CD4-positive, CD25-positive, alpha-beta regulatory T cell (primary cell): Measurements from ENCODE around the gene CIAO3. TPM values are rescaled to one million over a fixed set of nuclear protein-coding genes. Genes with fewer than 3 reads are reported as not detected.

Experiments used
- ATAC-seq, 2 donors: fragments of 150-1000 bp; cut with Tn5 transposase; one replicate each; pipeline ENCODE4 v1.10.0; 2021; ENCODE audit warnings: low read depth in 2 of 2, moderate number of reproducible peaks in 2 of 2, moderate library complexity in 1 of 2
- DNase-seq, 3 donors: peaks; one replicate each; pipeline versions ENCODE4 v3.0.0 to v3.0.0-alpha.2; 2012 to 2022; ENCODE audit warnings: mixed read lengths in 1 of 3
- H3K27ac ChIP-seq: one replicate; pipeline ENCODE4 v1.7.0; 2013; ENCODE audit warnings: mild to moderate bottlenecking, low read length; ENCODE audit not compliant: insufficient read depth, poor library complexity, severe bottlenecking
- H3K27me3 ChIP-seq: one replicate; pipeline ENCODE4 v1.7.0; 2013; ENCODE audit warnings: low read length; ENCODE audit not compliant: control insufficient read depth, insufficient read depth
- H3K36me3 ChIP-seq: one replicate; pipeline ENCODE4 v1.7.0; 2013; ENCODE audit warnings: mild to moderate bottlenecking, low read length, moderate library complexity; ENCODE audit not compliant: control insufficient read depth, insufficient read depth
- H3K4me1 ChIP-seq: 2 replicates; pipeline ENCODE4 v1.7.0; 2013; ENCODE audit warnings: mild to moderate bottlenecking, low read length; ENCODE audit not compliant: insufficient read depth, control insufficient read depth, poor library complexity, severe bottlenecking
- H3K4me3 ChIP-seq: one replicate; pipeline ENCODE4 v1.7.0; 2013; ENCODE audit warnings: low read depth, mild to moderate bottlenecking, low read length, moderate library complexity
- H3K9me3 ChIP-seq, 2 experiments: 1 replicate in 1 of 2; 2 replicates in 1 of 2; pipeline ENCODE4 v1.7.0; 2013; ENCODE audit warnings: low read length in 2 of 2, mild to moderate bottlenecking in 1 of 2, moderate library complexity in 1 of 2; ENCODE audit not compliant: control insufficient read depth in 2 of 2
- H3K27ac Mint-ChIP-seq, 3 donors: one replicate each; pipeline ENCODE4 v1.8.0; 2020 to 2022; ENCODE audit warnings: mild to moderate bottlenecking in 3 of 3, mixed read lengths in 3 of 3, moderate library complexity in 2 of 3
- H3K27me3 Mint-ChIP-seq: one replicate; pipeline ENCODE4 v1.8.0; 2022; ENCODE audit warnings: mild to moderate bottlenecking, mixed read lengths
- H3K36me3 Mint-ChIP-seq: one replicate; pipeline ENCODE4 v1.8.0; 2020; ENCODE audit warnings: mixed read lengths
- H3K4me1 Mint-ChIP-seq, 4 donors: one replicate each; pipeline ENCODE4 v1.8.0; 2020 to 2022; ENCODE audit warnings: mixed read lengths in 4 of 4, mild to moderate bottlenecking in 1 of 4
- H3K4me3 Mint-ChIP-seq, 4 donors: one replicate each; pipeline ENCODE4 v1.8.0; 2020 to 2022; ENCODE audit warnings: mild to moderate bottlenecking in 4 of 4, mixed read lengths in 4 of 4, moderate library complexity in 3 of 4
- H3K9me3 Mint-ChIP-seq, 7 donors: one replicate each; pipeline ENCODE4 v1.8.0; 2020 to 2022; ENCODE audit warnings: mixed read lengths in 7 of 7, mild to moderate bottlenecking in 3 of 7, moderate library complexity in 2 of 7
- polyA plus RNA-seq, 4 donors: library from polyadenylated mRNA; unstranded; fragments of 300-500 nt; fragmentation: Illumina TruSeq; gene quantifications; one replicate each; pipeline ENCODE4 v1.2.3, GENCODE V29; 2021
- total RNA-seq: library from RNA; stranded (reverse); gene quantifications from one replicate; pipeline ENCODE4 v1.2.3, GENCODE V29; 2022

CIAO3 gene
- total and polyA plus RNA-seq, 5 donors from 2014 or later = 17.2 to 42.6 (median 20.3) TPM

- no peaks in the 10 kb centered on the region for H3K27me3 Mint-ChIP-seq
- peaks cover 0 to 5% (median 1%) of the 10 kb centered on the region in 4 donors for H3K4me1 Mint-ChIP-seq
- Histone ChIP-seq H3K9me3 (no peaks in the 10 kb centered on the region), H3K4me3 (no peak overlapping the region), H3K27ac (no peak overlapping the region), H3K4me1 (peaks cover 20% of the 10 kb centered on the region), H3K36me3 (peaks cover 13% of the 10 kb centered on the region), H3K27me3 (no peaks in the 10 kb centered on the region)
- no peak overlapping the region for H3K27ac Mint-ChIP-seq
- H3K36me3 Mint-ChIP-seq = peaks cover 4% of the 10 kb centered on the region
- no peaks in the 10 kb centered on the region for H3K9me3 Mint-ChIP-seq
- no peak for ATAC-seq
- H3K4me3 Mint-ChIP-seq = no peak overlapping the region
- no peak for DNase-seq
Observed at GRCh38 chr16:730666-731509, 9.9 kb downstream of the CIAO3 start.

- Histone ChIP-seq H3K9me3 (no peaks in the 10 kb centered on the region), H3K27me3 (no peaks in the 10 kb centered on the region), H3K4me3 (no peak overlapping the region), H3K4me1 (peaks cover 20% of the 10 kb centered on the region), H3K36me3 (peaks cover 9% of the 10 kb centered on the region), H3K27ac (no peak overlapping the region)
- DNase-seq = no peak
- no peaks in the 10 kb centered on the region for H3K36me3 Mint-ChIP-seq
- peak overlapping the region in 1 of 4 donors; percentile 11 for H3K4me3 Mint-ChIP-seq
- ATAC-seq = no peak
- peaks cover 0 to 8% (median 0%) of the 10 kb centered on the region in 4 donors for H3K4me1 Mint-ChIP-seq
- H3K27ac Mint-ChIP-seq = no peak overlapping the region
- no peaks in the 10 kb centered on the region for H3K27me3 Mint-ChIP-seq
- no peaks in the 10 kb centered on the region for H3K9me3 Mint-ChIP-seq
Observed at GRCh38 chr16:729768-730665, 10.8 kb downstream of the CIAO3 start.

GRCh38 chr16:728890-729744 is 11.7 kb downstream of the CIAO3 start:
- H3K4me3 Mint-ChIP-seq = peak overlapping the region in 2 of 4 donors; percentile 55 to 62
- no peak overlapping the region for H3K4me3 ChIP-seq
- H3K27me3 Mint-ChIP-seq = no peaks in the 10 kb centered on the region
- H3K27ac Mint-ChIP-seq = no peak overlapping the region
- no peaks in the 10 kb centered on the region for H3K27me3 ChIP-seq
- no peaks in the 10 kb centered on the region for H3K9me3 Mint-ChIP-seq
- H3K9me3 ChIP-seq = no peaks in the 10 kb centered on the region
- no peak for ATAC-seq
- H3K36me3 ChIP-seq = peaks cover 5% of the 10 kb centered on the region
- no peak for DNase-seq
- H3K4me1 Mint-ChIP-seq = peaks cover 0 to 9% (median 0%) of the 10 kb centered on the region in 4 donors
- peaks cover 20% of the 10 kb centered on the region for H3K4me1 ChIP-seq
- H3K36me3 Mint-ChIP-seq = no peaks in the 10 kb centered on the region
- no peak overlapping the region for H3K27ac ChIP-seq

- peaks cover 20% of the 10 kb centered on the region for H3K4me1 ChIP-seq
- no peaks in the 10 kb centered on the region for H3K27me3 ChIP-seq
- peaks cover 2% of the 10 kb centered on the region for H3K36me3 ChIP-seq
- Mint-ChIP-seq H3K27me3 (no peaks in the 10 kb centered on the region), H3K4me3 (peak overlapping the region in 2 of 4 donors; percentile 62 to 69), H3K27ac (peak overlapping the region in 1 of 3 donors; percentile 38), H3K36me3 (no peaks in the 10 kb centered on the region), H3K9me3 (no peaks in the 10 kb centered on the region), H3K4me1 (peaks cover 0 to 12% (median 0%) of the 10 kb centered on the region in 4 donors)
- H3K27ac ChIP-seq = peak overlapping the region; percentile 33
- ATAC-seq = peak; percentile 54 to 57
- DNase-seq = peak; percentile 61 to 70 (median 65)
- no peaks in the 10 kb centered on the region for H3K9me3 ChIP-seq
- no peak overlapping the region for H3K4me3 ChIP-seq
Observed at GRCh38 chr16:728131-728889, 12.5 kb downstream of the CIAO3 start.

- Histone ChIP-seq H3K36me3 (peaks cover 2% of the 10 kb centered on the region), H3K27ac (peak overlapping the region; percentile 71), H3K27me3 (no peaks in the 10 kb centered on the region), H3K4me1 (peaks cover 27% of the 10 kb centered on the region), H3K4me3 (peak overlapping the region; percentile 11), H3K9me3 (no peaks in the 10 kb centered on the region)
- peak in 1 of 2 donors; percentile 6 for ATAC-seq
- H3K4me3 Mint-ChIP-seq = peak overlapping the region; percentile 38 to 48 (median 46)
- no peaks in the 10 kb centered on the region for H3K36me3 Mint-ChIP-seq
- DNase-seq = peak in 1 of 3 donors; percentile 59
- no peaks in the 10 kb centered on the region for H3K9me3 Mint-ChIP-seq
- no peaks in the 10 kb centered on the region for H3K27me3 Mint-ChIP-seq
- no peak overlapping the region for H3K27ac Mint-ChIP-seq
- H3K4me1 Mint-ChIP-seq = peaks cover 0 to 17% (median 0%) of the 10 kb centered on the region in 4 donors
Observed at GRCh38 chr16:727291-727977, 13.4 kb downstream of the CIAO3 start.

- H3K27me3 Mint-ChIP-seq = no peaks in the 10 kb centered on the region
- Histone ChIP-seq H3K4me1 (peaks cover 35% of the 10 kb centered on the region), H3K36me3 (no peaks in the 10 kb centered on the region), H3K27ac (peak within 1 kb of the TSS; percentile 71), H3K9me3 (no peaks in the 10 kb centered on the region), H3K27me3 (no peaks in the 10 kb centered on the region), H3K4me3 (peak within 1 kb of the TSS; percentile 11)
- peaks cover 0 to 23% (median 0%) of the 10 kb centered on the region in 4 donors for H3K4me1 Mint-ChIP-seq
- no peaks in the 10 kb centered on the region for H3K9me3 Mint-ChIP-seq
- peak within 1 kb of the TSS; percentile 76 to 85 (median 79) for H3K4me3 Mint-ChIP-seq
- peak; percentile 55 to 62 (median 59) for DNase-seq
- H3K36me3 Mint-ChIP-seq = no peaks in the 10 kb centered on the region
- peak; percentile 21 to 32 for ATAC-seq
- peak within 1 kb of the TSS in 2 of 3 donors; percentile 66 to 73 for H3K27ac Mint-ChIP-seq
Observed at GRCh38 chr16:726438-727290, 14.1 kb downstream of the CIAO3 start, which contains the start of the genes CCDC78 and HAGHL. Gene CCDC78 (minus strand): TSS chr16:726443. CDS start chr16:726367, 76 bp downstream. Gene HAGHL (plus strand): TSS chr16:727106. CDS start chr16:727510, 404 bp downstream.
